CD4-positive, alpha-beta memory T cell (primary cell): Measurements from ENCODE around the gene FAM170B. TPM values are rescaled to one million over a fixed set of nuclear protein-coding genes. Genes with fewer than 3 reads are reported as not detected.
A peak's percentile ranks its signal among the peaks of the same experiment; 100 is the strongest.

ENCODE experiments used
- CTCF ChIA-PET: fragments of 350-600 bp; sonication (Branson Sonifier 250); formaldehyde crosslinking; loops from one replicate; lab custom pipeline; 2021; ENCODE audit warnings: inconsistent platforms; ENCODE audit not compliant: partially characterized antibody; lab: Charles Lee
- POLR2A ChIA-PET: fragments of 350-600 bp; sonication (Branson Sonifier 250); formaldehyde crosslinking; loops from one replicate; lab custom pipeline; 2021; ENCODE audit not compliant: partially characterized antibody; lab: Charles Lee
- DNase-seq, 5 donors: peaks; one replicate each; pipeline versions ENCODE4 v3.0.0 to v3.0.0-alpha.2; 2020 to 2022; ENCODE audit warnings: mixed read lengths in 1 of 5
- H3K27ac ChIP-seq: one replicate; pipeline ENCODE4 v1.7.0; 2013; ENCODE audit warnings: low read depth, low read length
- H3K27me3 ChIP-seq: 2 replicates; pipeline ENCODE4 v1.7.0; 2013; ENCODE audit warnings: mild to moderate bottlenecking, low read length, moderate library complexity; ENCODE audit not compliant: insufficient read depth
- H3K36me3 ChIP-seq: 2 replicates; pipeline ENCODE4 v1.7.0; 2013; ENCODE audit warnings: mild to moderate bottlenecking, low read length, moderate library complexity; ENCODE audit not compliant: insufficient read depth
- H3K4me1 ChIP-seq: 2 replicates; pipeline ENCODE4 v1.7.0; 2013; ENCODE audit warnings: mild to moderate bottlenecking, low read length, moderate library complexity; ENCODE audit not compliant: insufficient read depth
- H3K4me3 ChIP-seq, 2 donors: one replicate each; pipeline ENCODE4 v1.7.0; 2013; ENCODE audit warnings: low read length in 2 of 2, mild to moderate bottlenecking in 1 of 2
- H3K9me3 ChIP-seq, 2 donors: one replicate each; pipeline ENCODE4 v1.7.0; 2013; ENCODE audit warnings: low read length in 2 of 2, control low read depth in 1 of 2; ENCODE audit not compliant: control insufficient read depth in 1 of 2
- H3K27ac Mint-ChIP-seq, 7 donors: one replicate each; pipeline ENCODE4 v1.8.0; 2020 to 2021; ENCODE audit warnings: mixed read lengths in 7 of 7, mild to moderate bottlenecking in 6 of 7, inconsistent platforms in 3 of 7, moderate library complexity in 3 of 7
- H3K27me3 Mint-ChIP-seq, 2 donors: one replicate each; pipeline ENCODE4 v1.8.0; 2020 to 2021; ENCODE audit warnings: mixed read lengths in 2 of 2
- H3K36me3 Mint-ChIP-seq, 2 donors: one replicate each; pipeline ENCODE4 v1.8.0; 2020 to 2021; ENCODE audit warnings: mixed read lengths in 2 of 2, inconsistent platforms in 1 of 2, mild to moderate bottlenecking in 1 of 2
- H3K4me1 Mint-ChIP-seq, 4 donors: one replicate each; pipeline ENCODE4 v1.8.0; 2020 to 2021; ENCODE audit warnings: mixed read lengths in 4 of 4, mild to moderate bottlenecking in 1 of 4
- H3K4me3 Mint-ChIP-seq, 8 donors: one replicate each; pipeline ENCODE4 v1.8.0; 2020 to 2021; ENCODE audit warnings: mixed read lengths in 8 of 8, mild to moderate bottlenecking in 7 of 8, moderate library complexity in 6 of 8, inconsistent platforms in 3 of 8
- H3K9me3 Mint-ChIP-seq, 8 donors: one replicate each; pipeline ENCODE4 v1.8.0; 2020 to 2021; ENCODE audit warnings: mixed read lengths in 8 of 8, mild to moderate bottlenecking in 5 of 8, inconsistent platforms in 3 of 8, moderate library complexity in 1 of 8
- intact Hi-C: fragments of 100-400 bp; cut with micrococcal nuclease; formaldehyde crosslinking; loops from one replicate; pipeline ENCODE4 v1.15.1; 2023
- polyA plus RNA-seq, 2 donors: library from polyadenylated mRNA; unstranded; fragments of 300-500 nt; fragmentation: Illumina TruSeq; gene quantifications; one replicate each; pipeline ENCODE4 v1.2.3, GENCODE V29; 2021
- total RNA-seq, 2 experiments: library from RNA; stranded (reverse); gene quantifications; one replicate each; pipeline ENCODE4 v1.2.3, GENCODE V29; 2021

FAM170B gene
- total and polyA plus RNA-seq, 4 experiments from 2014 or later = not detected

GRCh38 chr10:49158404-49158803 lies 24.6 kb upstream of the FAM170B start:
- no peak overlapping the region for H3K4me3 Mint-ChIP-seq
- peaks cover 5 to 31% (median 11%) of the 10 kb centered on the region in 4 donors for H3K4me1 Mint-ChIP-seq
- Histone ChIP-seq H3K4me3 (no peak overlapping the region), H3K9me3 (no peaks in the 10 kb centered on the region), H3K4me1 (no peaks in the 10 kb centered on the region), H3K27me3 (no peaks in the 10 kb centered on the region), H3K27ac (no peak overlapping the region), H3K36me3 (no peaks in the 10 kb centered on the region)
- DNase-seq = no peak
- H3K9me3 Mint-ChIP-seq = peaks cover 0 to 2% (median 0%) of the 10 kb centered on the region in 8 donors
- no peaks in the 10 kb centered on the region for H3K27me3 Mint-ChIP-seq
- intact Hi-C loops = no loop called here
- H3K27ac Mint-ChIP-seq = peak overlapping the region in 2 of 7 donors; percentile 38 to 43
- POLR2A ChIA-PET = no interaction called here
- CTCF ChIA-PET = no interaction called here
- H3K36me3 Mint-ChIP-seq = peaks cover 33% of the 10 kb centered on the region in 2 donors

DNA sequence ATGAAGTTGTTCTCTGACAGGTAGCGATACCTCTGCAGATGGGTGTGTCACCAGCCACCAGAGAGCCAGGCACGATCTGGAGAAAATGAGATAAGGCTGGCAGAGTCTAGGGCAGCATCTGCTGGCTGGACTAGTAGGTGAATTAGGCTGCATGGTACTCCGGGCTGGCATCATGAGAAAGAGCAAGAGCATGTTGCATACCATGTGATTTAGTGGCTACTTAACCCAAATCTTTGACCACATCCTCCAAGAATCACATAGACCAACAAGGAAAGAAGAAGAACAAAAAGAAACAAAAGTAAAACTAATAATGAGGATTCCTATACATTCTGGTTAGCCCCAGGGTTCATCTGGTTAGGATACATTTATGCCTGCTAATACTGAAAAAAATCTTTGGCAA lies 23.4 kb upstream of the FAM170B start:
- H3K27ac ChIP-seq = no peak overlapping the region
- no peaks in the 10 kb centered on the region for H3K36me3 ChIP-seq
- intact Hi-C loops = no loop called here
- ChIA-PET POLR2A (no interaction called here), CTCF (no interaction called here)
- DNase-seq = no peak
- H3K4me3 Mint-ChIP-seq = peak overlapping the region in 4 of 8 donors; percentile 2 to 23 (median 13)
- H3K27me3 Mint-ChIP-seq = no peaks in the 10 kb centered on the region
- no peaks in the 10 kb centered on the region for H3K9me3 ChIP-seq
- H3K9me3 Mint-ChIP-seq = peaks cover 0 to 2% (median 0%) of the 10 kb centered on the region in 8 donors
- H3K27ac Mint-ChIP-seq = peak overlapping the region in 4 of 7 donors; percentile 2 to 36 (median 28)
- no peak overlapping the region for H3K4me3 ChIP-seq
- peaks cover 33% of the 10 kb centered on the region in 2 donors for H3K36me3 Mint-ChIP-seq
- H3K4me1 Mint-ChIP-seq = peaks cover 5 to 31% (median 11%) of the 10 kb centered on the region in 4 donors
- no peaks in the 10 kb centered on the region for H3K27me3 ChIP-seq
- no peaks in the 10 kb centered on the region for H3K4me1 ChIP-seq

DNA sequence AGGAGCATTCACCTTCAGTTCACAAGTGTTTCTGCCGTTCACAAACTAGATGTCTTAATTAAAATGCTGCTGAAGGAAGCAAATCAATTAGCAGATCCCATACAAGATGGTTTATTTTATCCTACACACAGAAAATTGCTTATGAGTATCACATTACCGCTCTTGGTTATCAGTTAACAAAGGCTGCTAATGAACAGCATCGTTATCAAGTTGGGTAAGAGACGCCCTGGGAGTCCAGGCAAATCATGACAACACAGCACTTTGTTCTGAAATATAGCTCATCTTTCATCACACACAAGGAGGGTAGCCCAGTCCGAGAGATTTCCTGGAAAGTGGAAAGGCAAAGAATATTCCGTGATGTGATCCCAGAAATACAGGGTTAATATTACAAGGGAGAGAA lies 20.8 kb upstream of the FAM170B start:
- Histone ChIP-seq H3K27me3 (no peaks in the 10 kb centered on the region), H3K4me3 (no peak overlapping the region), H3K27ac (no peak overlapping the region), H3K36me3 (no peaks in the 10 kb centered on the region), H3K4me1 (no peaks in the 10 kb centered on the region), H3K9me3 (no peaks in the 10 kb centered on the region)
- ChIA-PET POLR2A (no interaction called here), CTCF (no interaction called here)
- Mint-ChIP-seq H3K9me3 (peaks cover 0 to 3% (median 0%) of the 10 kb centered on the region in 8 donors), H3K27me3 (no peaks in the 10 kb centered on the region), H3K4me3 (no peak overlapping the region), H3K27ac (no peak overlapping the region), H3K4me1 (peaks cover 5 to 37% (median 10%) of the 10 kb centered on the region in 4 donors), H3K36me3 (peaks cover 19 to 28% of the 10 kb centered on the region in 2 donors)
- intact Hi-C loops = no loop called here
- DNase-seq = no peak

- intact Hi-C loops = no loop called here
- no peaks in the 10 kb centered on the region for H3K9me3 ChIP-seq
- H3K4me1 Mint-ChIP-seq = peaks cover 5 to 37% (median 10%) of the 10 kb centered on the region in 4 donors
- ChIA-PET POLR2A (no interaction called here), CTCF (no interaction called here)
- H3K4me1 ChIP-seq = no peaks in the 10 kb centered on the region
- peaks cover 19 to 28% of the 10 kb centered on the region in 2 donors for H3K36me3 Mint-ChIP-seq
- H3K36me3 ChIP-seq = no peaks in the 10 kb centered on the region
- no peak overlapping the region for H3K27ac Mint-ChIP-seq
- no peaks in the 10 kb centered on the region for H3K27me3 Mint-ChIP-seq
- no peak overlapping the region for H3K4me3 Mint-ChIP-seq
- H3K4me3 ChIP-seq = no peak overlapping the region
- no peak overlapping the region for H3K27ac ChIP-seq
- DNase-seq = no peak
- peaks cover 0 to 3% (median 0%) of the 10 kb centered on the region in 8 donors for H3K9me3 Mint-ChIP-seq
- no peaks in the 10 kb centered on the region for H3K27me3 ChIP-seq
Measured at GRCh38 chr10:49153971-49154370, 20.1 kb upstream of the FAM170B start.

- no peak overlapping the region for H3K4me3 ChIP-seq
- no peaks in the 10 kb centered on the region for H3K36me3 ChIP-seq
- intact Hi-C loops = no loop called here
- no peaks in the 10 kb centered on the region for H3K4me1 ChIP-seq
- Mint-ChIP-seq H3K4me3 (no peak overlapping the region), H3K27me3 (no peaks in the 10 kb centered on the region), H3K9me3 (peaks cover 2 to 6% (median 4%) of the 10 kb centered on the region in 8 donors), H3K36me3 (peaks cover 19 to 32% of the 10 kb centered on the region in 2 donors), H3K4me1 (peaks cover 5 to 32% (median 9%) of the 10 kb centered on the region in 4 donors), H3K27ac (peak overlapping the region in 1 of 7 donors; percentile 26)
- no peaks in the 10 kb centered on the region for H3K27me3 ChIP-seq
- CTCF ChIA-PET = no interaction called here
- H3K27ac ChIP-seq = no peak overlapping the region
- DNase-seq = no peak
- H3K9me3 ChIP-seq = no peaks in the 10 kb centered on the region
- POLR2A ChIA-PET = no interaction called here
Measured at GRCh38 chr10:49153115-49153514, 19.3 kb upstream of the FAM170B start.

- Mint-ChIP-seq H3K4me3 (no peak overlapping the region), H3K36me3 (peaks cover 17 to 31% of the 10 kb centered on the region in 2 donors), H3K27me3 (no peaks in the 10 kb centered on the region), H3K27ac (no peak overlapping the region), H3K4me1 (peaks cover 5 to 30% (median 7%) of the 10 kb centered on the region in 4 donors), H3K9me3 (peaks cover 2 to 10% (median 6%) of the 10 kb centered on the region in 8 donors)
- Histone ChIP-seq H3K36me3 (no peaks in the 10 kb centered on the region), H3K9me3 (no peaks in the 10 kb centered on the region), H3K4me3 (no peak overlapping the region), H3K27me3 (no peaks in the 10 kb centered on the region), H3K27ac (no peak overlapping the region), H3K4me1 (no peaks in the 10 kb centered on the region)
- POLR2A ChIA-PET = no interaction called here
- CTCF ChIA-PET = no interaction called here
- DNase-seq = no peak
- intact Hi-C loops = no loop called here
Measured at GRCh38 chr10:49152663-49153062, 18.8 kb upstream of the FAM170B start.

DNA sequence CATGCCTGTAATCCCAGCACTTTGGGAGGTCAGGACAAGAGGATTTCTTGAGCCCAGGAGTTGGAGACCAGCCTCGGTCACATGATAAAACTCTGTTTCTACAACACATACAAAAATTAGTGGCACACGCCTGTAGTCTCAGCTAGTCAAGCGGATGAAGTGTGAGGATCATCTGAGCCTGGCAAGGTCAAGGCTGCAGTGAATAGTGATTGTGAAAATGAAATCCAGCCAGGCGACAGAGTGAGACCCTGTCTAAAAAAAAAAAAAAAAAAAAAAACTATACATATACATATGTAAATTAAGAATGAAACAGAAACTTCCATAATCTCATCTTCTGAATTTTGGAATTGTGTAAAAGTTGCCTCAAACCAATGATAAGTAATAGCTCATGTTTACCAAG lies 18.2 kb upstream of the FAM170B start:
- Histone ChIP-seq H3K9me3 (no peaks in the 10 kb centered on the region), H3K27me3 (no peaks in the 10 kb centered on the region), H3K27ac (no peak overlapping the region), H3K4me1 (no peaks in the 10 kb centered on the region), H3K36me3 (no peaks in the 10 kb centered on the region), H3K4me3 (no peak overlapping the region)
- intact Hi-C loops = no loop called here
- DNase-seq = no peak
- ChIA-PET POLR2A (no interaction called here), CTCF (interaction anchor here (1.5 kb wide), 1 partner anchor 13 kb away, joined by 5 read pairs; no protein-coding TSS in a partner anchor)
- Mint-ChIP-seq H3K36me3 (peaks cover 13 to 25% of the 10 kb centered on the region in 2 donors), H3K4me1 (peaks cover 1 to 24% (median 3%) of the 10 kb centered on the region in 4 donors), H3K27me3 (no peaks in the 10 kb centered on the region), H3K4me3 (no peak overlapping the region), H3K27ac (no peak overlapping the region), H3K9me3 (peaks cover 5 to 16% (median 10%) of the 10 kb centered on the region in 8 donors)
